Stimulated activated CD4-positive, alpha-beta T cell treated with anti-CD3 and anti-CD28 coated beads, Interleukin-4, amount 100 ng/mL, for 24 hours (primary cell): ENCODE measurements around the gene CEBPZOS.
A peak's percentile ranks its signal among the peaks of the same experiment; 100 is the strongest.
"Not testable (repeated sequence)": the region's sequence is repeated elsewhere in the genome, so short reads cannot be mapped to it uniquely, and the experiment has no call there.

ENCODE experiments used
- DNase-seq: peaks from one replicate; pipeline ENCODE4 v3.0.0-alpha.2; 2020

The CEBPZOS gene

DNA sequence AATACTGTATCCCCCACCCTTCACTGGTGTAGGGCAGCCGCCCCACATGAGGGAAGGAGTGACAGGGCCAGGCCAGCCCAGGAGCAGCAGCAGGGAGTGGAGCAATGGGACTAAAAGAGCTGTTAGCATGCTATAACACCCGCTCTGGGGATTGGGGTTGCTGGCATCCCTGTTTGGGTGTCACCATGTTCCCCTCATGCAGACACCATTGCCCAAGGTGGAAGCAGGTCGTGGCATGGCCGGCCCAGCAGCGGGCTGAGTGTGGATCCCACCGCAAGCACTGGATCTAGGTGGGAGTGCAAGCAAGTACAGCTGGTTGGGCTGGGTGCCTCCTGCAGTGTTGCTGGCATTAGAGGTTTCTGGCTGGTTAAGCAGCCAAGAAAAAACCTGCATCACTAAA lies 4.5 kb upstream of the CEBPZOS start:
- DNase-seq: no peak

DNA sequence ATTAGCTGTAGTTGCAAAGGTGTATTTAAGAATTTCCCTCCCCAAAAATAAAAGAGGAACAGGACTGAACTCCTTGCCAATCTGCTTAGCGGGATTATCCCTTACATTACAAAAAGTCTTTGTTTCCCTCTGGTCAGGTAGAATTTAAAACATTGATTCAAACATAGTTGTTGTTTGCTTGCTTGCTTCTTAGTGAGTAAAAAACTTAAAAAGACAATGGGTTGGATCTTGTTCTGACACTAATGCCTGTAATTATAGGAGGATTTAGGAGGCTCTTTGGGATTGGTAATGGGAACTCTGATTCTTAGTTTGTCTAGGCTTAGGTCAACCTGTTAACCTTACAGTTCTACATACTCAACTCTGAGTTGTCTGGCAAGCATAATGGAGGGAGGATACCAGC lies 3.7 kb upstream of the CEBPZOS start:
- no peak for DNase-seq

DNA sequence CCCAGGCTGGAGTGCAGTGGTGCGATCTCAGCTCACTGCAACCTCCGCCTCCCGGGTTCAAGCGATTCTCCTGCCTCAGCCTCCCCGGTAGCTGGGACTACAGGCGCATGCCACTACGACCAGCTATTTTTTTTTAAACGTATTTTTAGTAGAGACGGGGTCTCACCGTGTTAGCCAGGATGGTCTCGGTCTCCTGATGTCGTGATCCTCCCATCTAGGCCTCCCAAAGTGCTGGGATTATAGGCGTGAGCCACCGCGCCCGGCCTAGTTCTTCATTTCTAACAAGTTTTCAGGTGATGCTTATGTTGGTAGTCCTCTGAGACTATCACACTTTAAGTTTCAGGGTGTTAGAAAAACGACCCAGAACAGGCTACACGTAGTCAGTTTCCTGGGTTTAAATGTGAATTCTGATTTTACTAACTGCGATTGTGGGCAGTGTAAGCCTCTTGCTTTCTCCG lies 405 bp upstream of the CEBPZOS start:
- DNase-seq: not testable (repeated sequence)

DNA sequence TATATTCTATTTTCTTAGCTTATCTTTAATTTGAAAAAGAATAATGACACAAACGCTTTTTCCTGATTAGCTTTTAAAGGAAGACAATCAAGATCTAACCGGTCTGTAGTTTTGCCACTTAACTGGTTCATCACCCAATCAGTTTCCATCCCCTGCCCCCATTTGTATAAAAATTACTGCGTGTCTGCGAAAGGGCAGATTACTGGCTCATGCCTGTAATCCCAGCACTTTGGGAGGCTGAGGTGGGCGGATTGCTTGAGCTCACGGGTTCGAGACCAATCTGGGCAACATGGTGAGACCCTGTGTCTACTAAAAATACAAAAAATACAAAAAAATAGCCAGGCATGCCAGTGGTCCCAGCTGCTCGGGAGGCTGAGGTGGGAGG lies 2.4 kb downstream of the CEBPZOS start:
- DNase-seq: no peak

DNA sequence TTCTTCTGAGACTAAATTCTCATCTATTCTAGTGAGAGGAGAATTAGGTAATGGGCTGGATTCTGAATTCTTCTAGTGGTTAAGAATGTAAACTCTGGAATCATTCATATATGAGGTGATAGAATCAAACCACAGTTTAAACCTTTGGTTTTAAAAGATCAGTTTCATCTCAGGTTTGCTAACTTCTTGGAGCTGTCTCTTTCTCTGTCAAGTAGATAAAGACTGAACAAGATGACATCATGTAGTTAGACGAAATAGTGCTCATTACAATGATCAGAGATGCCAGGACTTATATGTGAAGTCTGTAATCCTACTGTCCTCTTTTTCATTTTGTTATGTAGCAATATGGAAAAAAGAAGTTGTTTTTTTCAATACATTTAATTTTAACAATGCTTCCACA lies 4.9 kb downstream of the CEBPZOS start:
- DNase-seq: no peak

DNA sequence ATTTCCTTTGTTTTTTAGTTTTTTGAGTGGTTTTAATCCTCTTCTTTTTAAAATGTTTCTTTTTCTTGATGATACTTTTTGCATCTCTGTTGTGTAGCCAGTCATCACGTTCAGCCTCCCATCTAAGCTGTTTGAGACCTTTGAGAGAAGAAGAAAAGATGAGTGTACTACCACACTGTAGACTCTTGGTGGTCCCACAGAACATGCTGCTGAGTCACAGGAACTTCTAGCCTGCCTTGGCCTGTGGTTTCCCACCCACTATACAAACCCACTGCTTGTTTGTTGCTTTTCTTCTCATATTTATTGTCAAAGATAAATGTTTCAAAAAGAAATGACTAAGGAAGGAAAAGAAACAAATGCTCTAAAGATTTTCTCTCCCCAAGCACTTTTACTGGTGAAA lies 5.5 kb downstream of the CEBPZOS start:
- peak; percentile 31 for DNase-seq

DNA sequence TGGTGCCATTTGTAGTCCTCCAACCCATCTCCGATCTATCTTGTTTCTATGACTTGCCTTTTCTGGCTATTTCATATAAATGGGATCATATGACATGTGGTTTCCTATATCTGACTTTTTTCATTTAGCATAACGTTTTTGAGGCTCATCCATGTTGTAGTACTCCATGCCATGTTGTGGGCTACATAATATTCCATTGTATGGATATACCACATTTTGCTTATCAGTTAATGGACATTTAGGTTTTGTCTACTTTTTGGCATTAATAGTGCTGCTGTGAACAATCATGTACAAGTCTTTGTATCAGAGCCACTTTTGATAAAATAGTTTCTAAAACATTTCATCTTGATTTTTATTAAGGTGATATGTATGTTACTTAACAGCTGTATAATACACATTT lies 7.4 kb downstream of the CEBPZOS start:
- DNase-seq: no peak

DNA sequence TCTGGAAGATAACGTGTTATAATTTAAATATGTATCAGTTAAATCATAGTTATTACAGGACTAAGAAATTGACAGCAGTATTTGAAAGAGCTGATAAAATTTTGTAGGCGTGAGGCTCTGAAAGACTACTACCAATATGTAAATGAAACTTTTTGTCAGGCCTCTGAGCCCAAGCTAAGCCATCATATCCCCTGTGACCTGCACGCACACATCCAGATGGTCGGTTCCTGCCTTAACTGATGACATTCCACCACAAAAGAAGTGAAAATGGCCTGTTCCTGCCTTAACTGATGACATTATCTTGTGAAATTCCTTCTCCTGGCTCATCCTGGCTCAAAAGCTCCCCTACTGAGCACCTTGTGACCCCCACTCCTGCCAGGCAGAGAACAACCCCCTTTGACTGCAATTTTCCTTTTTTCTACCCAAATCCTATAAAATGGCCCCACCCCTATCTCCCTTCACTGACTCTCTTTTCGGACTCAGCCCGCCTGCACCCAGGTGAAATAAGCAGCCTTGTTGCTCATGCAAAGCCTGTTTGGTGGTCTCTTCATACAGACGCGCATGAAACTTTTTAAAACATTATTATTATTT lies 8.9 kb downstream of the CEBPZOS start:
- not testable (repeated sequence) for DNase-seq

DNA sequence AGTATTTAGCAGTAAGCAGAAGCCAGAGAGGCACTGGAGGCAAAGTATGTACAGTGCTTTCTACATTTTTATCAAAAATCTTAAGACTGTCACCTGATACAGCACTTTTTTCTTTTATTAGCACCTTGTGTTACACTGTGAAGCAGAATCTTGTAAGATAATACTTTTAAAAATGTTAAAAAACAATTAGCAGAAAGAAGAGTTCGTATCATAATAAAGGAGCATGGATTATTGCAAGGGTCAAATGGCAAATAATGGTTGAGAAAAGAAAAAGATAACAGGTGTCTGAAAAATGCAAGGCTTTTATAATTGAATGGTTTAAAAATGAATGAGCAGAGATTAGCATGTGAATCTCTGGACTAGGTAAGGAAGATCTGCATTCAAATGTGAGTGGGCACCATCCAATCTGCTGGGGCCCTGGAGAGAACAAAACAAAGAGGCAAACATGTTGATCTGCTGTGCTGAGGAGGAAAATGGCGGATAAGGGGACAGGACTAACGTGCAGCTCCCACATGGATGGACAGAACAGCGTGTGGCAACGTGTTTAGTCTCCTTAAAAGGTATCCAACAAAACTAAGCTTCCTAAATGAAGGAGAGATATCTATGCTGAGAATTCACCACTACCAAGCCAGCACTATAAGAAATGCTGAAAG lies 9.5 kb downstream of the CEBPZOS start:
- DNase-seq: no peak

DNA sequence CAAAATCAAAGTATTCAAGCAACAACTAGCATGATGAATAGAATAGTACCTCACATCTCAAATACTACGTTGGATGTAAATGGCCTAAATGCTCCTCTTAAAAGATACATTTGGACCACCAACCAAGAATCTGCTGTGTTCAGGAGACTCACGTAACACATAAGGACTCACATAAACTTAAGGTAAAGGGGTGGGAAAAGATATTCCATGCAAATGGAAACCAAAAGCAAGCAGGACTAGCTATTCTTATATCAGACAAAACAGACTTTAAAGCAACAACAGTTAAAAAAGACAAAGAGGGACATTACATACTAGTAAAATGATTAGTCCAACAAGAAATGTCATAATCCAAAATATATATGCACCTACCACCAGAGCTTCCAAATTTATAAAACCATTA lies 10.5 kb downstream of the CEBPZOS start:
- not testable (repeated sequence) for DNase-seq

DNA sequence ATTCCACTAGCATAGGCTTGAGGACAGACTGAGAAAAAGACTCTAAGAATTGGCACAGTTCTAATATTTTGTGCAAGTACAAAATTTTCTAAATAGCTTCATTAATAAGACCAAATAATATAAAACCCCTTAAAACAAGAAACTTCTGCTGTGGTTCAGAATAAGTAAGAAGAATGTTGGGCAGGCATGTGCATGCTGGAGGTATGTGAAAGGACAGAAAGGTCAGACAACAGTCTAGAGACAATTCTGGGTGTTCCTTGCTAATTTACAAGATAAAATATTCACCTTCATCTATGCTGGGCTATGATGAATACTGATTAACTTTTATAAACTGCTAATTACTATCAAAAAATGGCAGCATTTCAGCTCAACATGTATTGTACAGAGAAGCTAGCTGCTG lies 14.9 kb downstream of the CEBPZOS start:
- no peak for DNase-seq

DNA sequence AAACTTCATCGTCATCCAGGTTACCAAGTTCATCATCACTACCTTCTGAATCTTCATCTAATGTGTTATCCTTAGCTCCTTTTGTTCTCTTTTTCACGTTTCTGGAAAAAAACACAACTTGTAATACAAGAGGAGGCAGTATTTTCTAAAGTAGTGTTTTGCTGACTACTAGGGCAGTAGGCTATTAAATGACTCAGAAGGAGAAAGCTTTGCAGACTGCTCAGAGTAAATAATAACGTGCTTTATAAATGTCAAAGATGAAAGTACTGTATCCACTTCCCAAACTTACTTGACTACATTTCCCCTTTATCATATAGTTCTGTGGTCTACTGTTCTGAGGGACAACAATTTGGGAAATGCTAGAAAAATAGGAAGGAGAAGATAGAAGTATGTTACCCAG lies 15.6 kb downstream of the CEBPZOS start:
- no peak for DNase-seq

DNA sequence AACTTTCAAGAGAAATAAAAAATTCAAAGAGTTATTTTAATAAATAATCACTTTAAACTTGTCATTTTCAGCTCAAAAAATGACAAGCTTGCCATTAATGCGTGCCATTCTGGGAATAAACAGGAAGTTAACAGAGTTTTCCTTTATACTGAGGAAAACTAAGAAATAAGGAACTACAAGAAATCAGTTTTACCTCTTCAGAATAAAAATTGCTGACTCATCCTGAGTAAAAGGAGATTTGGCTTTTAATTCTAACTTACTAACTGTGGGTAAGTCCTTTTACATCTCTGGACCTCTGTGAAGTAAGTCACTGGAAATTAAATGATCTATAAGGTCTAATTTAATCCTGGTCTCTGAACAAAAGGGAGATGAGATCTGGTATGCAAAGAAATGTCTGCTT lies 19.0 kb downstream of the CEBPZOS start:
- no peak for DNase-seq

DNA sequence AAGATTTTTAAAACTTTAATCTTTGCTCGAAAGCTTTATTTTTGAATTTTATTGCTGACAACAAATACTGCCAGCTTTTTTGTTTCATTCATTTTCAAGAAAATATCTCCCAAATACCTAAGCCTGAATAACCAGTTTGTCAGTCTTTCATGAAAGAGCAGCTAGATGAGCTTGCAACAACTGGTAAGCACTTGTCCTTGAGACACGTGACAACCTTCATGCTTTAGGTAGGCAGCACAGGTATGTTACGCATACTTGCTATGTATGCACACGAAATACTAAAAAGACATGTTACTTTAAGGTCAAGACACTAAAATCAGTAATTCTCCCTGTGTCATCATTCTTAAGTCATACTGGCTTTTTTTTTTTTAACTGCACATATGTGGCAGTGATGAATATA lies 22.8 kb downstream of the CEBPZOS start:
- DNase-seq: no peak

DNA sequence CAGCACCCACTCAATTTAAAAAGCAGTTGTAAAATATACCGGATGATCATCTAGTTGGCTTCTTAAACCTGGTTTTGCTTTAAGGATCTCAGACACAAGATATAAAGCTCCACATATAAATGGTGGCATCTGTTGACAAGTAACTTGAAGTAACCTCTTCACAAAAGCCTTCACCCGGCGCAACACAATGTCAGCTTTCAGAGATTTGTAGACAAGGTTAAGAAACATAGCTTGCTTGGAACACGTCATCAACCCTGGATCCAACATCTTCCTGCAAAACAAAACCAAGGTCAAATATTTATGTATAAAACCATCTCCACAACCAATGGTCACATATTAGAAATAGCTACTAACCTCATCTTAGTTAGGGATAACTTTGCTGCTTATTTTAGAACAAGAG lies 26.8 kb downstream of the CEBPZOS start:
- no peak for DNase-seq

DNA sequence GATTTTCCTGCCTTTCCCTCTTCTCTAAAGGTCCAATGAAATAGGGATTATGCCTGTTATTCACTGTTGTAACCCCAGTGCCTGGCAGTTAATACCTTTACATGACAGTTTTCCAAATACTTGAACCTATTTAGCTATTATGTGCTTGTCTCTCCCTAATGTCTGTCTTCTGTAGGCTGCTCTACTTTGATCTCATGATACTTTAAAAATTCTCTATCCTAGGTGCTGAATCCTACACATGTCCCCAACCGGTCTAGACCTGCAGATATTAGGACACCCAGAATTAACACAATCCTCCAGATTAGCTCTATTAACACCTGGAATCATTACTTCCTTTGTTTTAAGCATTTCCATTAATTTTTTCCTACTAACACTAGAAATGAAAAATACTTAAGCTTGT lies 27.8 kb downstream of the CEBPZOS start:
- DNase-seq: no peak

DNA sequence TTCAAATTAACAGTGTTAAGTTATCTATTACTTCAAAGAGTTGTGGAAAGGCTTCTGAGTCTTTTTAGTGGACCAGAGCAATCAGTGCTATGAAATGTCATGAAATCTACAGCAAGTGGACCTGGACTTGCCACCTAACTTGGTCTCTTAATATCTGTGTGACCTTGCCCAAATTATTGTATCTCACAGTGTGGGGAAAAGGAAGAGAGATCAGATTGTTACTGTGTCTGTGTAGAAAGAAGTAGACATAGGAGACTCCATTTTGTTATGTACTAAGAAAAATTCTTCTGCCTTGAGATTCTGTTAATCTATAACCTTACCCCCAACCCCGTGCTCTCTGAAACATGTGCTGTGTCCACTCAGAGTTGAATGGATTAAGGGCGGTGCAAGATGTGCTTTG lies 28.8 kb downstream of the CEBPZOS start:
- not testable (repeated sequence) for DNase-seq

DNA sequence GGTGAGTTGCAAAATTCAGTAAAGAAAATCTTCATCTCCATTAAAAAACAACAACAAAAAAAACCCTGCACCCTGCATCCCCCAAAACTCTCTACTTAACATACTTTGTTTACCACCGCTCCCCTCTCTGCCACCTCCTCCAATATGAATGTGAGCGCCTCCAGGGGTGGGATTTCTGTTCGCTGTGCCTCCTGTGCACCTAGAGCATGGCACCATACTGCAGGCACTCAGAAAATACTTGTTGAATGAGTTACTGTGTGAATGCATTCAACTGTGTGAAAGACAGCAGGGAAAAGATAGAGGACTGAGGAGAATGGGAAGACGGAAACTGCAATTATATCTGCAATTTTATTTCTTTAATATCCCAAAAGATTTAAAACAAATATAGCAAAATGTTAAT lies 30.6 kb downstream of the CEBPZOS start:
- DNase-seq: no peak

DNA sequence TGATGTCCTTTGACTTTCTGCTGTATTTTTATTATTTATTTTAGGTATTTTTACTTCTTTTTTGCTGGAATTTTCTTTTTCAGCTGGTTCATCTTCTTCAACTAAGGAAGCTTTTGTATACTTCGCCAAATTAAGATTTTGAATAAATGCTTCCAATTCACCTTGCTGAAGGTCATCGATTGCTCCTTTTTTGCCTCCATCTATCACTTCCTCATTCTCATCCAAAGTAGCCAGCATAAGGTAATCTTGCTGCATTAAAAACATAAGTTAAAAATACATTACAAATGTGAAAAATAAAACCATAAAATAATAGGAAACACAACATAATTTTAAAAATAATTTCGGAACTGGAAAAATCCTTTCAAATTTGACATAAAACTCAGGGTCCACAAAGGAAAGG lies 32.5 kb downstream of the CEBPZOS start:
- no peak for DNase-seq

DNA sequence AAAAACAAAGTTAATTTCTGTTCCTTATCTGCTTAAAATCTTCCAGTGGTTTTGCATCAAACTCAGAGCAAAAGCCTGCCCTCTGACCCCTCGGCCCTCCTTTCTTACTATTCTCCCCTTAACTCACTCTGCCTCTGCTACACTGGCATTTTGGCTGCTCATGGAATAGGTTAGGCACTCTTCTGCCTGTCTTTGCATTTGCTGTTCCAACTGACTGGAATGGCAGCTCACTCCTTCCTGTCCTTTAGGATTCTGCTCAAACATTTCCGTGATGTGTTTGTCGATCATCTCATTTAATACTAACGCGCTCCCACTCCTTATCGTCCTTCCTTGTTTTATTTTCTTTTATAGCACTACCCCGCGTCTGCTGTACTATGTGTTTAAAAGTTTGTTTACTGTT lies 34.3 kb downstream of the CEBPZOS start:
- no peak for DNase-seq

DNA sequence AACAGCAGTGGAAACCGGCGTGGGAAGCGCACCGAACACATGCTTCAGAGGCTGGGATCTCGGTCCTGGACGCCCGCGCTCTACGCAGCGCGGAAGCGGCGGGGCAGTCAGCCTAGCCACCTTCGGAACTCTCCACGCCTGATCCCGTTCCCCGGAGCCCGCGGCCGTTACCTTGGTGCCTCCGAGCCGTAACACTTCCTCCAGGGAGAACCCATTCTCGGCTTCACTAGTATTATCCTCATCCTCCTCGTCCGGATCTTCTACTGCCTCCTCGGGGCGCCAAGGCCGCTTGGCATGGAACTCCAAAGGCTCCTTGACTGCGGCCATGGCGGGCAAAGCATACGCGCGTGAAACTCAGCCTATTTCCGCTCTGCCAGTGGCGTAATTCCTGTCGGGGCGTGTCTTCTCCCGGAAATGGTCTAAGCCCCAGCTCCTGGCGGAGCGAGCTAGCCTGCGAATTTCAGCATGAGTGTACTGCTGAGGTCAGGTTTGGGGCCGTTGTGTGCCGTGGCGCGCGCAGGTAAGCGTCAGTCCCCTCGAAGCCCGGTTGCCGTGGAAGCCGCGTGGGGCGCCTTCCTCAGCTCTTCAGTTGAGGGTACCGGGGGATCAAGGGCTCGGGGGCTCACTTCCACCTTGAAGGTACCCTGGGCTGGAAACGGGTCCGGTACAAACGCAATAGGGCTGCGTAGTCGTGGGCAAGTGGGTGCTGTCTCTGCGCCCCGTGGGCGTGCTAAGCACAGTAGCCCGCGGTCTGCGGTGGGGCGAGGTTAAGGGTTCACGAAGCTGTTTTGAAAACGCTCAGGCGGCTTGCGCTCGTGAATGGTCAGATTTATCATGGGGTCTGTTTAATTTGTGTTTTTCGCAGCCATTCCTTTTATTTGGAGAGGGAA lies 35.2 kb downstream of the CEBPZOS start, which contains the start of the genes CEBPZ and NDUFAF7:
Gene CEBPZ, minus strand, starts transcription at position 356 of the 890 bp plus-strand sequence. Its CDS starts 29 bp downstream, at position 327.
Gene NDUFAF7, plus strand, starts transcription at position 418 of the 890 bp plus-strand sequence. Its CDS starts 48 bp downstream, at position 466.
- DNase-seq: peak; percentile 92

DNA sequence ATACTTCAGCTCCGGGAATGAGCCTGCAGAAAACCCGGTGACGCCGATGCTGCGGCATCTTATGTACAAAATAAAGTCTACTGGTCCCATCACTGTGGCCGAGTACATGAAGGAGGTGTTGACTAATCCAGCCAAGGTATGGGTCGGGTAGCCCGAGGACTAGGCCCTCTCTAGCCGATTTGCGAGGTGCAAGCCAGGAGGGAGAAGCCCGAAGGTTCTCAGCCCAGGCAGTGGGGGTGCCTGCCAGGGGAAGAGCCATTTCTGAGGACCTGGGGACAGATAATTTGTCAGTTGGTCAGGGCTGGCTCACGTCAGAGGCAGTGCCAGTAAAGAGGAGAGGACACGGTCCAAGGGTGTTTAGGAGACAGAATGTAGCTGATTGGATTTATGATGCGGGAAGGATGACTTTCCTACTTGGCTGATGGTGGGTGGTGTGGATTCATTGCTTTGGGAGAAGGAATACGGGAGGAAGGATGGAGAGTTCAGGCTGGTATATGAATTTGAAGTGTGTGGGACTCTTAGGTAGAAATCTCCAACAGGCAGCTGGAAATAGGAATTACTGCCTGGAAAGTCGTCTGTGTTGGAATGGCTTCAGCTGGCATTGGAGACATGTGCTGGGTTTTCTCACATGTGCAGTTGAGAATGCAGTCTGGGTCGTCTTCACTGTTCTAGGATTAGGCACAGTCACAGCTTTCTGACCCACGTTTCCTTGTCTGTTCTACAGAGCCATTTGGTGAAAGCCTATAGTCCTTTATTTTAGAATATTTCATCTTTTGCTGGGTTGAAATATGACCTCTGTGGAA lies 36.0 kb downstream of the CEBPZOS start:
- DNase-seq: no peak

DNA sequence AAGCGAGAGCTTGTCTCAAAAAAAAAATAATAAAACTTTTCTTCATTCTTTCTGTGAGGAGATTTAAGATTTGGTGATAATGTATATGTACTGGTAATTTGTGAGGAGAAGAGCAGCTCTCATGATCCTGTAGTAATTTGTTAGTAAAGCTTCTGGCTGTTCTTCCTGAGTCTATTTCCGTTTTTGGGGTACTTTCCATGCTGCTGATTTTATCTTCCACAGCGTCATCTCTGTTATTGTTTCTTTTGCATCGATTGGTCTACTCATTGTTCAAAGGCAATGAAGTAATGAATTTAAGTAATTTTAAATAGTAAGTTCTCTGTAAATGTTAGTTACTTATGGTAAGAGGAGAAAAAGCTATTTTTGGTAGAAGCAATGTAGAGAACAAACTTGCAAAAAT lies 47.1 kb downstream of the CEBPZOS start:
- DNase-seq: no peak
